Measurements from ENCODE around the gene DYTN. TPM values are rescaled to one million over a fixed set of nuclear protein-coding genes. Genes with fewer than 3 reads are reported as not detected.

DYTN gene
- total RNA-seq (not detected), polyA plus RNA-seq (not detected)
- long read RNA-seq, donor 1 = 0 reads
- long read RNA-seq, donor 2 = 0 reads
- long read RNA-seq, donor 3 = 0 reads

- Histone ChIP-seq H3K36me3 (no peaks in the 10 kb centered on the region), H3K27ac (no peak within 1 kb of the TSS), H3K4me3 (no peak within 1 kb of the TSS), H3K4me1 (no peaks in the 10 kb centered on the region), H3K27me3 (peaks cover 0 to 7% (median 0%) of the 10 kb centered on the region in 7 donors), H3K9me3 (peaks cover 0 to 6% (median 0%) of the 10 kb centered on the region in 11 donors)
- ATAC-seq (no peak), DNase-seq (no peak)
- 71 to 77% methylated on average over 1 of the region's 1 CpG for WGBS, 2 donors
- no peak for TF ChIP-seq CTCF (IDR thresholded peaks at IDR 0.05)
- intact Hi-C loops (cut with DNase I) = no loop called here
Measured at GRCh38 chr2:206718296-206718695, at the start of gene DYTN. TSS of gene DYTN (minus strand) at chr2:206718396. CDS start at chr2:206718279, 117 bp downstream.

- intact Hi-C loops (cut with DNase I) = loop anchor here in 1 of 10 donors (10.0 kb wide), 1 partner anchor 949 kb away; the partner anchor contains the start of gene CCNYL1
- H3K4me1 ChIP-seq = peaks cover 0 to 46% (median 33%) of the 10 kb centered on the region in 9 donors
Measured at GRCh38 chr2:206766057-206766930, 48.1 kb upstream of the DYTN start.

GRCh38 chr2:206765242-206766056 lies 47.3 kb upstream of the DYTN start, which contains the start of the genes FASTKD2 and MDH1B:
TSS of gene FASTKD2 (plus strand) at chr2:206765606. CDS start at chr2:206766694, 1,088 bp downstream.
TSS of gene MDH1B (minus strand) at chr2:206765328. CDS start at chr2:206765271, 57 bp downstream.
- Histone ChIP-seq H3K4me1 (peaks cover 0 to 46% (median 33%) of the 10 kb centered on the region in 9 donors), H3K4me3 (peak within 1 kb of the TSS; percentile 61 to 86 (median 78)), H3K9me3 (no peaks in the 10 kb centered on the region), H3K27ac (peak within 1 kb of the TSS; percentile 79 to 92 (median 88)), H3K36me3 (peaks cover 0 to 38% (median 5%) of the 10 kb centered on the region in 9 donors), H3K27me3 (no peaks in the 10 kb centered on the region)
- WGBS, 2 donors = 0% methylated on average over 46 of the region's 46 CpGs
- TF ChIP-seq CTCF (IDR thresholded peaks at IDR 0.05) = no peak
- ATAC-seq = peak; percentile 96 to 99 (median 98)
- peak; percentile 87 to 88 for DNase-seq
- intact Hi-C loops (cut with DNase I) = loop anchor here in 1 of 10 donors (10.0 kb wide), 1 partner anchor 949 kb away; the partner anchor contains the start of gene CCNYL1

More at GRCh38 chr2:206766057-206766930, 48.1 kb upstream of the DYTN start:
- DNase-seq (no peak), ATAC-seq (no peak)
- Histone ChIP-seq H3K36me3 (peaks cover 0 to 47% (median 10%) of the 10 kb centered on the region in 9 donors), H3K27me3 (no peaks in the 10 kb centered on the region), H3K9me3 (no peaks in the 10 kb centered on the region), H3K4me3 (peak overlapping the region; percentile 61 to 86 (median 78)), H3K27ac (peak overlapping the region in 9 of 10 donors; percentile 81 to 92 (median 89))
- 36 to 37% methylated on average over 12 of the region's 12 CpGs for WGBS, 2 donors
- TF ChIP-seq CTCF (IDR thresholded peaks at IDR 0.05) = no peak

Measured in heart right ventricle (tissue), 16 donors.